RWPE2 (cell line): ENCODE results near the gene YPEL2.

Source experiments
- ATAC-seq: fragments of 200-7000 bp; cut with Tn5 transposase; 3 replicates; pipeline ENCODE4 v1.9.1; 2021; ENCODE audit warnings: low read depth
- DNase-seq: peaks from one replicate; pipeline ENCODE4 v3.0.0-alpha.2; 2020; ENCODE audit warnings: low spot score
- H3K27ac ChIP-seq: fragments of 450-650 bp; 2 replicates; pipeline ENCODE4 v1.5.1; 2017; ENCODE audit warnings: mild to moderate bottlenecking; ENCODE audit not compliant: poor library complexity, severe bottlenecking
- H3K27me3 ChIP-seq: fragments of 250-450 bp; sonication (Bioruptor Pico); 2 replicates; pipeline ENCODE4 v1.5.1; 2021; ENCODE audit warnings: mild to moderate bottlenecking, moderate library complexity; ENCODE audit not compliant: insufficient read depth, poor library complexity, severe bottlenecking
- H3K36me3 ChIP-seq: fragments of 250-450 bp; sonication (Bioruptor Pico); 2 replicates; pipeline ENCODE4 v1.5.1; 2020; ENCODE audit warnings: low read depth, mild to moderate bottlenecking, moderate library complexity
- H3K4me1 ChIP-seq: fragments of 250-450 bp; sonication (Bioruptor Pico); 2 replicates; pipeline ENCODE4 v1.5.1; 2021; ENCODE audit warnings: mild to moderate bottlenecking, moderate library complexity; ENCODE audit not compliant: insufficient read depth, poor library complexity, severe bottlenecking
- H3K4me3 ChIP-seq: fragments of 250-450 bp; sonication (Bioruptor Pico); 2 replicates; pipeline ENCODE4 v1.5.1; 2021; ENCODE audit warnings: mild to moderate bottlenecking, moderate library complexity; ENCODE audit not compliant: severe bottlenecking
- H3K9me3 ChIP-seq: fragments of 250-450 bp; sonication (Bioruptor Pico); 2 replicates; pipeline ENCODE4 v1.5.1; 2021; ENCODE audit warnings: mild to moderate bottlenecking, moderate library complexity; ENCODE audit not compliant: severe bottlenecking
- TF ChIP-seq, protein P1 (sequence below): fragments of 450-650 bp; IDR thresholded peaks from one replicate; pipeline ENCODE4 v1.5.1; 2017; ENCODE audit warnings: mild to moderate bottlenecking, moderate library complexity; ENCODE audit not compliant: poor library complexity, severe bottlenecking

YPEL2 gene

DNA sequence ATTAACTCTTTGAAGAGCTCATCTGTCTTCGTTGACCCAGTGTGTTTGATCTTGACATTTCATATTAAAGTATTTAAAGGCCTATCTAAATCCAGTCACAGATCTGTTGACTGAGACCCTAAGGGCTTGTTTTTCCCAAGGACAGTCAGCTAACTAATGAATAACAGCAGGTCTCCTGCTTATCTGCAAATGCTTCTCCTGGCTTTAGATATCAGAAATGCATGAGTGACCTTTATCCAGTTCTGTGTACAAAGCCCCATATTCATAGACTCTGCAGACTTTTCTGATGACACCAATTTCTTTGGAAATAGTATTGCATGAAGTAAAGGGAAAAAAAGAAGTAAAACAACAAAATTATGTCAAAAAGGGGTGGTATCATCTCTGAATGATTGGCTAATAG is 70.3 kb downstream of the YPEL2 start:
- no peaks in the 10 kb centered on the region for H3K4me1 ChIP-seq
- no peaks in the 10 kb centered on the region for H3K36me3 ChIP-seq
- no peaks in the 10 kb centered on the region for H3K9me3 ChIP-seq
- no peak for DNase-seq
- H3K27ac ChIP-seq = no peak overlapping the region
- no peaks in the 10 kb centered on the region for H3K27me3 ChIP-seq
- H3K4me3 ChIP-seq = no peak overlapping the region
- ATAC-seq = no peak
- TF ChIP-seq, protein P1, sequence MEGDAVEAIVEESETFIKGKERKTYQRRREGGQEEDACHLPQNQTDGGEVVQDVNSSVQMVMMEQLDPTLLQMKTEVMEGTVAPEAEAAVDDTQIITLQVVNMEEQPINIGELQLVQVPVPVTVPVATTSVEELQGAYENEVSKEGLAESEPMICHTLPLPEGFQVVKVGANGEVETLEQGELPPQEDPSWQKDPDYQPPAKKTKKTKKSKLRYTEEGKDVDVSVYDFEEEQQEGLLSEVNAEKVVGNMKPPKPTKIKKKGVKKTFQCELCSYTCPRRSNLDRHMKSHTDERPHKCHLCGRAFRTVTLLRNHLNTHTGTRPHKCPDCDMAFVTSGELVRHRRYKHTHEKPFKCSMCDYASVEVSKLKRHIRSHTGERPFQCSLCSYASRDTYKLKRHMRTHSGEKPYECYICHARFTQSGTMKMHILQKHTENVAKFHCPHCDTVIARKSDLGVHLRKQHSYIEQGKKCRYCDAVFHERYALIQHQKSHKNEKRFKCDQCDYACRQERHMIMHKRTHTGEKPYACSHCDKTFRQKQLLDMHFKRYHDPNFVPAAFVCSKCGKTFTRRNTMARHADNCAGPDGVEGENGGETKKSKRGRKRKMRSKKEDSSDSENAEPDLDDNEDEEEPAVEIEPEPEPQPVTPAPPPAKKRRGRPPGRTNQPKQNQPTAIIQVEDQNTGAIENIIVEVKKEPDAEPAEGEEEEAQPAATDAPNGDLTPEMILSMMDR = no peak

DNA sequence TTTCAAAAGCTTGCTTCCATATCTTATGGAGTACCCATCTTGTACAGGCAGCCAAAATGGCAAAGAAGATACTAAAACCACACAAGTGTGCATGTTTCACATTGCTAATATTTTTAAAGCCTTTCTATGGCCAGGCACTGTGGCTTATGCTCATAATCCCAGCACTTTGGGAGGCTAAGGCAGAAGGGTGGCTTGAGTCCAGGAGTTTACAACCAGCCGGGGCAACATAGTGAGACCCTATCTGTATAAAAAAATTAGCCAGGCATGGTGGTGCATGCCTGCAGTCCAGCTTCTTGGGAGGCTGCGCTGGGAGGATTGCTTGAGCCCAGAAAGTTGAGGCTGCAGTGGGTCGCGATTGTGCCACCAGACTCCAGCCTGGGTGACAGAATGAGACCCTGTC is 71.3 kb downstream of the YPEL2 start:
- Histone ChIP-seq H3K9me3 (no peaks in the 10 kb centered on the region), H3K27ac (no peak overlapping the region), H3K4me1 (no peaks in the 10 kb centered on the region), H3K4me3 (no peak overlapping the region), H3K36me3 (no peaks in the 10 kb centered on the region), H3K27me3 (no peaks in the 10 kb centered on the region)
- TF ChIP-seq, protein P1 = no peak
- ATAC-seq (no peak), DNase-seq (no peak)

DNA sequence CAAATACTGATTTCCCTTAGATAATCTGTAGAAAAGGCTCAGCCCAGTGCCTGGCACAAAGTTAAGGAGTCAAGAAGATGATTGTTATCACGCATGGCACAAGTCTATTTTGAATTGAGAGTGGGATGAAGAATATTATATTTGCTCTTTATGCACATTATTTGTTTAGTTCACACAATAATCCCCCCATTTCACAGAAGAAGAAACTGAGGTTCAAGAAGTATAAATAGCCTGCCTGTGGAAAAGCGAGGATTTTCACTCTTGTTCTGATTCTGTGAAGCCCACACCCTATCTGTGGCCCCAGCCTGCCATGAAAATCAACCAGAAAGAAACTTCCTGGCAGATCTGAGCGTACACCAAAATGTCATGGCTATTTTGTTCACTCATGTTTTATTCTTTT is 73.0 kb downstream of the YPEL2 start:
- peaks cover 3% of the 10 kb centered on the region for H3K9me3 ChIP-seq
- H3K4me1 ChIP-seq = no peaks in the 10 kb centered on the region
- H3K4me3 ChIP-seq = no peak overlapping the region
- TF ChIP-seq, protein P1 = no peak
- H3K27me3 ChIP-seq = no peaks in the 10 kb centered on the region
- no peaks in the 10 kb centered on the region for H3K36me3 ChIP-seq
- no peak for DNase-seq
- ATAC-seq = no peak
- no peak overlapping the region for H3K27ac ChIP-seq

GRCh38 chr17:59405944-59406705 is 74.7 kb downstream of the YPEL2 start:
- no peaks in the 10 kb centered on the region for H3K36me3 ChIP-seq
- H3K9me3 ChIP-seq = peaks cover 11% of the 10 kb centered on the region
- no peak overlapping the region for H3K27ac ChIP-seq
- TF ChIP-seq, protein P1 = no peak
- H3K27me3 ChIP-seq = no peaks in the 10 kb centered on the region
- no peaks in the 10 kb centered on the region for H3K4me1 ChIP-seq
- H3K4me3 ChIP-seq = no peak overlapping the region
- no peak for ATAC-seq
- no peak for DNase-seq

DNA sequence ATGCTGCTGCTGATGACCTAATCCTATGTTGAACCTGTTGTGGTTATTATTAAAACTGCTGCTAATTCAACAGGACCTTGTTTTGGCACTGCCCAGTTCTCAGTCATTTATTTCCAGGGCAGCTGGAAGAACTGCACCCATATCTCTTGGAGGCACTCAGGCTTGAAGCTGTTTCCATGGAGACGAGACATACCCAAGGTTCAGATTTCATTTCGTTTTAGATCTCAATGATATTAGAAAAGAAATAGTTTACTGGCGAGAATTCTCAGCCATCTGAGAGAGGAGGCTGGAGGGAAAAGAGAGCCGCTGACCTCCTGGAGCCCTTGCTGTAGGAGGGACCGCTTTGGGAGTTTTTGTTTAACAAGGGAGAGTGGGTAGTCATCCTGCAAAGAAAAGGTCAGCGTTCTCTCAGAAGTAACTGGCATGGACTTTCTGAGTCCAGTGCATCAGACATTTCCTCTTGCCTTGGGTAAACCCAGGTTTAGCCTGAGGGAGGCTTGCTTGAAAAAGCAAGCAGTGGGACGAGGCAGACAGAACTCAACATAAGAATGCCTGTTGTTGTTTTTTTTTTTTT is 75.4 kb downstream of the YPEL2 start:
- TF ChIP-seq, protein P1 = no peak
- ATAC-seq = no peak

More for the DNA sequence above, 75.4 kb downstream of the YPEL2 start:
- no peak for DNase-seq
- Histone ChIP-seq H3K27me3 (no peaks in the 10 kb centered on the region), H3K36me3 (no peaks in the 10 kb centered on the region), H3K9me3 (peaks cover 11% of the 10 kb centered on the region), H3K27ac (no peak overlapping the region), H3K4me3 (no peak overlapping the region), H3K4me1 (no peaks in the 10 kb centered on the region)
